ENCODE measurements around the gene PIK3C2G. TPM values are rescaled to one million over a fixed set of nuclear protein-coding genes. Genes with fewer than 3 reads are reported as not detected.

The PIK3C2G gene
- total RNA-seq, 2 experiments from 2014 or later = not detected

DNA sequence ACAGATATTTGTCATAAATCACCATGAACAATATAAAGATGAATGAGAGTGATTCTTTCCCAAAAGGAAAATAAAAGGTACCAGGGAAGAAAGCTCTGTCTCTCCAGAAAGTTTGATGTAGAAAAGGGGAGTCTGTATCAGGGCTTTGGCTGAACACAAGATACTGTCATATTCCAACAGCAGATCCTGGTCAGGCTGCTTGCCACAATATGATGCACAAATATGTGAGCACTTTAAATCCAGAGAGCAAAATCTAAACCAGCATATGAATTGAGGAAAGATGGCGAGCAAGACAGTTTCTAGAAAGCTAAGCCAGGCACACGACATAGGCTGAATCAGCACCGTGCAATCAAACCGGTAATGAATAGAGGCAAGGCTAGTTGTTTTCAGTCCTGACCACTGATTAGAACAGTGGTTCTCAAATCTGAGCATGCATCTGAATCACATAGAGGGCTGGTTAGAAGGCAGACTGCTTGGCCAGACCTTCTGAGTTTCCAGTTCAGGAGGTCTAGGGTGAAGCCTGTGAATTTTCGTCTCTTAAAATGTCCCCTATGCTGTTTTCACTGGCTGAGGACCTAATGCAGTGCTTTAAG, 415.8 kb downstream of the PIK3C2G start:
- H3K36me3 ChIP-seq (ENCODE audit: insufficient read depth, low read length) = no peaks in the 10 kb centered on the region
- no peaks in the 10 kb centered on the region for H3K79me2 ChIP-seq (ENCODE audit: insufficient read depth, low read depth, low read length)
- BruUV-seq (replicated peaks) = no TSS peak
- POLR2A ChIA-PET = no interaction called here
- TF ChIP-seq, protein P1, sequence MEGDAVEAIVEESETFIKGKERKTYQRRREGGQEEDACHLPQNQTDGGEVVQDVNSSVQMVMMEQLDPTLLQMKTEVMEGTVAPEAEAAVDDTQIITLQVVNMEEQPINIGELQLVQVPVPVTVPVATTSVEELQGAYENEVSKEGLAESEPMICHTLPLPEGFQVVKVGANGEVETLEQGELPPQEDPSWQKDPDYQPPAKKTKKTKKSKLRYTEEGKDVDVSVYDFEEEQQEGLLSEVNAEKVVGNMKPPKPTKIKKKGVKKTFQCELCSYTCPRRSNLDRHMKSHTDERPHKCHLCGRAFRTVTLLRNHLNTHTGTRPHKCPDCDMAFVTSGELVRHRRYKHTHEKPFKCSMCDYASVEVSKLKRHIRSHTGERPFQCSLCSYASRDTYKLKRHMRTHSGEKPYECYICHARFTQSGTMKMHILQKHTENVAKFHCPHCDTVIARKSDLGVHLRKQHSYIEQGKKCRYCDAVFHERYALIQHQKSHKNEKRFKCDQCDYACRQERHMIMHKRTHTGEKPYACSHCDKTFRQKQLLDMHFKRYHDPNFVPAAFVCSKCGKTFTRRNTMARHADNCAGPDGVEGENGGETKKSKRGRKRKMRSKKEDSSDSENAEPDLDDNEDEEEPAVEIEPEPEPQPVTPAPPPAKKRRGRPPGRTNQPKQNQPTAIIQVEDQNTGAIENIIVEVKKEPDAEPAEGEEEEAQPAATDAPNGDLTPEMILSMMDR (conservative IDR thresholded peaks at IDR 0.05; ENCODE audit: low read length) = no peak
- no peak for TF ChIP-seq EZH2phosphoT487 (IDR thresholded peaks at IDR 0.05; ENCODE audit: borderline replicate concordance, low read depth, low read length)
- H3K27ac ChIP-seq (ENCODE audit: low read depth, low read length, poor library complexity, severe bottlenecking) = no peak overlapping the region
- intact Hi-C loops (cut with micrococcal nuclease; ENCODE audit: unreplicated experiment) = no loop called here
- H3K9me2 ChIP-seq (ENCODE audit: insufficient read depth, low read length) = no peaks in the 10 kb centered on the region
- H2AFZ ChIP-seq (ENCODE audit: low read length) = no peak overlapping the region
- no peaks in the 10 kb centered on the region for H3K4me1 ChIP-seq (ENCODE audit: insufficient read depth, low read length, poor library complexity, severe bottlenecking)
- CTCF ChIA-PET (ENCODE audit: unreplicated experiment) = no interaction called here
- no peaks in the 10 kb centered on the region for H3K9me3 ChIP-seq (ENCODE audit: low read length)
- no peak for DNase-seq (ENCODE audit: low spot score)
- H3K4me3 ChIP-seq (ENCODE audit: low read depth, low read length, poor library complexity, severe bottlenecking) = no peak overlapping the region
- H4K20me1 ChIP-seq (ENCODE audit: insufficient read depth, low read length) = no peaks in the 10 kb centered on the region
- H3K4me2 ChIP-seq (ENCODE audit: low read length) = no peak overlapping the region

DNA sequence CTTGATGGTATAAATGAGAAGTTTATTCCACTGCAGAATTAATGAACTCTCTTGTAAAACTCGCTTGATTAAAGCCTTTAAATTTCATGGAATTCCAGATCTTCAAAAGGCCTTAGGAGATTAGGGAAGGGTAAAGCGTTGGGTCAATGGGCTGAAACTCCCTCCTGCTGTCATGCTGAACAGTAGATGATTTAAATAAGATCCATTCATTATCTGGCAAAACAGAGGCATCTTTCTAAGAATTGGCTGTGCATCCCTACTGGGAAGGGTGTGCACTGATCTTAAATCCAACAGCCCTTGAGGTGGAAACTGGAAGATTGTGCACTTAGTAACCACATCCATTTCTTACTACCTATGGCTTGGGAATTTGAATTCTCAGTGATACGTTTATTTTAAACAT, 420.5 kb downstream of the PIK3C2G start:
- no peaks in the 10 kb centered on the region for H3K36me3 ChIP-seq (ENCODE audit: insufficient read depth, low read length)
- DNase-seq (ENCODE audit: low spot score) = no peak
- H3K27ac ChIP-seq (ENCODE audit: low read depth, low read length, poor library complexity, severe bottlenecking) = no peak overlapping the region
- no peak overlapping the region for H3K4me3 ChIP-seq (ENCODE audit: low read depth, low read length, poor library complexity, severe bottlenecking)
- ChIA-PET POLR2A (no interaction called here), CTCF (ENCODE audit: unreplicated experiment) (no interaction called here)
- no peaks in the 10 kb centered on the region for H3K9me2 ChIP-seq (ENCODE audit: insufficient read depth, low read length)
- no TSS peak for BruUV-seq (replicated peaks)
- no peak for TF ChIP-seq EZH2phosphoT487 (IDR thresholded peaks at IDR 0.05; ENCODE audit: borderline replicate concordance, low read depth, low read length)
- TF ChIP-seq, protein P1 (conservative IDR thresholded peaks at IDR 0.05; ENCODE audit: low read length) = no peak
- no peaks in the 10 kb centered on the region for H4K20me1 ChIP-seq (ENCODE audit: insufficient read depth, low read length)
- no peaks in the 10 kb centered on the region for H3K79me2 ChIP-seq (ENCODE audit: insufficient read depth, low read depth, low read length)
- H2AFZ ChIP-seq (ENCODE audit: low read length) = no peak overlapping the region
- intact Hi-C loops (cut with micrococcal nuclease; ENCODE audit: unreplicated experiment) = no loop called here
- H3K9me3 ChIP-seq (ENCODE audit: low read length) = no peaks in the 10 kb centered on the region
- H3K4me1 ChIP-seq (ENCODE audit: insufficient read depth, low read length, poor library complexity, severe bottlenecking) = no peaks in the 10 kb centered on the region
- H3K4me2 ChIP-seq (ENCODE audit: low read length) = no peak overlapping the region

DNA sequence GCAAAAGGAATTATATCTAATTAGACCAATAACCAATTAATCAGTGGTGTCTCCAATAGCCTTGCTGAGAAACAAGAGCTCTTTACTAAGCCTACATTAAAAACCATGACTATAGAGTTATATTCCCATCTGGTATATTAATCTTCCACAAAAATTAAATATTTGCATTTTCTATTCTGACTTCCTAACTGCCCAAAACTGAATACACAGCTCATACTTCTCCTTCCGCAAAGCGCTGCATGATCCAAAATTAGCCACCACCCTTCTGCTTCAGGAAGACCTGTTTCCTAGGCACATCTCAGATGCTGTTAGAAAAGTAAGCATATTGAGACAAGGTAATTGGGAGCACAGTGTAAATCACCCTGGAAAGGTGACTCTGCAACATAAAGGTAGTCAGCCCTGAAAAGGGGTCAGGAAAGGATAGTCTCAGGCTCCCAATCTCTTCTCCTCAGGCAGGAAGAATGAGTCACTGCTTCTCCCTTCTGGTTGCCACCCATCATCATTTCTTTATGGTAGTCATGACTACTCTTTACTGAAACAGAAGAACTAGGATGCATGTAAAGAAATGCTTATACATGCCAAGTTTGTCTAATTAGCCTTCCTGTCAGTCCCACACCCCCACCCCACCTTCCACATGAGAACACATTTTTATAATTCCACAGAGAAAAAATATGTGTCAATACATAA, 422.2 kb downstream of the PIK3C2G start:
- no peak for DNase-seq (ENCODE audit: low spot score)
- ChIA-PET POLR2A (interaction anchor here (0.6 kb wide), 1 partner anchor 89 kb away, joined by 3 read pairs; no protein-coding TSS in a partner anchor), CTCF (ENCODE audit: unreplicated experiment) (no interaction called here)
- intact Hi-C loops (cut with micrococcal nuclease; ENCODE audit: unreplicated experiment) = no loop called here
- no TSS peak for BruUV-seq (replicated peaks)
- TF ChIP-seq, protein P1 (conservative IDR thresholded peaks at IDR 0.05; ENCODE audit: low read length) = no peak
- TF ChIP-seq EZH2phosphoT487 (IDR thresholded peaks at IDR 0.05; ENCODE audit: borderline replicate concordance, low read depth, low read length) = no peak
- Histone ChIP-seq H4K20me1 (ENCODE audit: insufficient read depth, low read length) (no peaks in the 10 kb centered on the region), H2AFZ (ENCODE audit: low read length) (no peak overlapping the region), H3K79me2 (ENCODE audit: insufficient read depth, low read depth, low read length) (no peaks in the 10 kb centered on the region), H3K4me2 (ENCODE audit: low read length) (no peak overlapping the region), H3K4me3 (ENCODE audit: low read depth, low read length, poor library complexity, severe bottlenecking) (no peak overlapping the region), H3K4me1 (ENCODE audit: insufficient read depth, low read length, poor library complexity, severe bottlenecking) (no peaks in the 10 kb centered on the region), H3K27ac (ENCODE audit: low read depth, low read length, poor library complexity, severe bottlenecking) (no peak overlapping the region), H3K9me2 (ENCODE audit: insufficient read depth, low read length) (no peaks in the 10 kb centered on the region), H3K9me3 (ENCODE audit: low read length) (no peaks in the 10 kb centered on the region), H3K36me3 (ENCODE audit: insufficient read depth, low read length) (no peaks in the 10 kb centered on the region)
